Coronary artery (tissue), 2 donors: Measurements from ENCODE around the gene CMTM1.

ENCODE experiments used
- DNase-seq: peaks from one replicate; pipeline ENCODE4 v3.0.0-alpha.2; 2017; ENCODE audit warnings: low spot score
- H3K27ac ChIP-seq, 2 donors: fragments of 200-600 bp; sonication (generic); one replicate each; pipeline ENCODE4 v1.5.1; 2016 to 2019
- H3K4me3 ChIP-seq: fragments of 200-600 bp; sonication (generic); 2 replicates; pipeline ENCODE4 v1.5.1; 2016; ENCODE audit warnings: mild to moderate bottlenecking, moderate library complexity
- TF ChIP-seq, protein P1 (sequence below): fragments of 200-600 bp; sonication (generic); IDR thresholded peaks from one replicate; pipeline ENCODE4 v1.5.1; 2019; ENCODE audit warnings: antibody characterized with exemption

CMTM1 gene

DNA sequence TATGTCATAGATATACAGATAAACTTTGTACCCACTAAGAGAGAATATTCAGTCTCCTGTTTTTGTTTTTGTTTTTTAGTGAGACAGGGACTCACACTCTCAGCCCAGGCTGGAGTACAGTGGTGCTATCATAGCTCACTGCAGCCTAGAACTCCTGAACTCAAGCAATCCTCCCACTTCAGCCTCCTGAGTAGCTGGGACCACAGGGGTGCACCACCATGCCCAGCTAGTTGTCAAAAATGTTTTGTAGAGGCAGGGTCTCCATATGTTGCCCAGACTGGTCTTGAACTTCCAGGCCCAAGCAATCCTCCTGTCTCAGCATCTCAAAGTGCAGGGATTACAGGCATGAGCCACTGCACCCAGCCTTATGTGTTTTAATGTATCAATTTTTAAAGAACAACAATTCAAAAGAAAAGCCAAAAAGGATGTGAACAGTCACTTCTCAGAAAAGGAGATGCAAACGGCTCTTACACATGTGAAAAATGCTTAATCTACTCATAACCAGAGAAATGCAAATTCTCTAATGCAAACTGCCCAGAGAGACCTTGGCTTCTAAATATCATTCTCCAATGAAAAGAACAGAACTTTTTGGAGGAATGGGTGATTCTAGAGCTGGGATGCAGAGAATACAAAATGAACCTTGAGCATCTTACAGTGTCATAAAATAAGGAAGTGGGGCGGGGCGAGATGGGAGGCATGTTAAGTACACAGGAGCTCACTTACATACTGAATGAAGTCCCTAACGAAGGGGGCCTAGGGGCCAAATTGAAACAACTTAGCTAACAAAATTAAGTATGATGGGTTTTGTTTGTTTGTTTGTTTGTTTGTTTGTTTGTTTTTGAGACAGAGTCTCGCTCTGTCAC lies 31.0 kb downstream of the CMTM1 start:
- Histone ChIP-seq H3K27ac (no peak overlapping the region), H3K4me3 (no peak overlapping the region)
- DNase-seq, result no peak
- TF ChIP-seq, protein P1, sequence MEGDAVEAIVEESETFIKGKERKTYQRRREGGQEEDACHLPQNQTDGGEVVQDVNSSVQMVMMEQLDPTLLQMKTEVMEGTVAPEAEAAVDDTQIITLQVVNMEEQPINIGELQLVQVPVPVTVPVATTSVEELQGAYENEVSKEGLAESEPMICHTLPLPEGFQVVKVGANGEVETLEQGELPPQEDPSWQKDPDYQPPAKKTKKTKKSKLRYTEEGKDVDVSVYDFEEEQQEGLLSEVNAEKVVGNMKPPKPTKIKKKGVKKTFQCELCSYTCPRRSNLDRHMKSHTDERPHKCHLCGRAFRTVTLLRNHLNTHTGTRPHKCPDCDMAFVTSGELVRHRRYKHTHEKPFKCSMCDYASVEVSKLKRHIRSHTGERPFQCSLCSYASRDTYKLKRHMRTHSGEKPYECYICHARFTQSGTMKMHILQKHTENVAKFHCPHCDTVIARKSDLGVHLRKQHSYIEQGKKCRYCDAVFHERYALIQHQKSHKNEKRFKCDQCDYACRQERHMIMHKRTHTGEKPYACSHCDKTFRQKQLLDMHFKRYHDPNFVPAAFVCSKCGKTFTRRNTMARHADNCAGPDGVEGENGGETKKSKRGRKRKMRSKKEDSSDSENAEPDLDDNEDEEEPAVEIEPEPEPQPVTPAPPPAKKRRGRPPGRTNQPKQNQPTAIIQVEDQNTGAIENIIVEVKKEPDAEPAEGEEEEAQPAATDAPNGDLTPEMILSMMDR, result no peak

DNA sequence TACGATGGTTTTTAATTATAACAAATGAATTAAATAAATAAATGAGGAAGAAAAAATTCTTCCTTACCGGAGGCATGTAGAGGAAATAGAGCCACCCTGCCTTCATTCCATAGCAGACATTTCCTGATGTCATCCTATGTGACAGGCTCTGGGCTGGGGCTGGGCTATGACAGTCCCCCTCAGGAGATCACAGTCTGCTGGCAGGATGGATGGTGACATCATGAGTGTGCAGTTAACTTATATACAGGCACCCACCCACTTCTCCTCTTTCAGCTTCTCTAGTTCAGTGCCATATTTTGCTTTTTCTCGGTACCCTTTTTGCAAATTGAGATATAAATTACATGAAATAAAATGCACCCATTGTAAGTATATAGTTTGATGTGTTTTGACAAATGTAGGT lies 31.9 kb downstream of the CMTM1 start:
- no peak overlapping the region for H3K4me3 ChIP-seq
- TF ChIP-seq, protein P1, result no peak
- no peak overlapping the region for H3K27ac ChIP-seq
- no peak for DNase-seq

DNA sequence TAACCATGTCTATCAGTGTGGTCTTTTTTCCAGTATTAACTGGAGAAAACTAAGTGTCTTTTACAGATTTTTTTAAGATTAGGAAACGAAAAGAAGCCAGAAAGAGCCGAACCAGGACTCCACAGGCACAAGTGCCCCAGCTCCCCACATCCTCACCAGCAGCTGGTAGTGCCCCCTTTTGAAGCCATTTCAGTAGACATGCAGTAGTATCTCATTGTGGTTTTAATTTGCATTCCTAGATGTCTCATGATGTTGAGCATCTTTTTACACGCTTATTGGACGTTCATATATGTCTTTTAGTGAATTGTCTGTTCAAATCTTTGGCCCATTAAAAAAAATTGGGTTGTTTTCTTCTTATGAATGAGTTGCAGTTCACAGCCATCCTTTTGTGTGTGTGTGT lies 33.5 kb downstream of the CMTM1 start:
- no peak for DNase-seq
- TF ChIP-seq, protein P1, result no peak
- no peak overlapping the region for H3K27ac ChIP-seq
- H3K4me3 ChIP-seq, result no peak overlapping the region

DNA sequence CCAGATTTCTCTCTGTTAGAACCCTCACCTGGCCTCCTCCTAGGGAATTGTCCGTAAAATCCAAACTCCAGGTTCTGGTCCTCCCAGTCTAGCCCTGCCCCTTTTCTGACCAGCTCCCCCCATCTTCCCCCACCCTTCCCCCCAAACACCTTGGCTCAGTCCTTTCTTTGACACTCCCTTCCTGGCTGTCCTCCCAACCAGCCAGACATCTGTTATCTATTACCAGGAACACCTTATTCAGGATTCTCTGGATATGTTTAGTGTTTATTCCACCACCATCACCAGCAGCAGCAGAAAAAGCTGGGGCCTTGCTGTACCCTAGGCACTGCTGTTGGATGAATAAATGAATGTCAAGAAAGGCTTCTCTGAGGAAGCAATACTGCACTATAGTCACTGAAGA lies 34.2 kb downstream of the CMTM1 start:
- Histone ChIP-seq H3K27ac (no peak overlapping the region), H3K4me3 (no peak overlapping the region)
- TF ChIP-seq, protein P1, result no peak
- no peak for DNase-seq

DNA sequence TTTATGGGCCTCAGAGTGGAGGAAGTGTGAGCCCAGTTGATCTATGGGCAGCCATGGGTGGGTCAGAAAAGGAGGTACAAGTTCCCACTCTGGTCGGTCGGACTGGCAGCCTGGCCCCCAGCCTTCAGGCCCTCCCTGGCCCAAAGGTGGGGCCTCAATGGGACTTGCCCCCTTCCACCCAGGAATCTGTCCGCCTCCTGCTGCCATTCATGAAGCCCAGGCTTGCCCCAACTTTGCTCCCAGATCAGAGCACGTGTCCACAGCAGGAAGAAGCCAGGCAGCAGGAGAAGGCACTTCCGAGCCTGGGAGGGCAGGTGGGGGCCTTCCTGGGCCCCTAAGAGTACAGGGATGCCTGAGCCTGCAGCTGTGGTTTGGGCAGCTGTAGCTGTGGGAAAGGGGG lies 35.2 kb downstream of the CMTM1 start:
- H3K27ac ChIP-seq, result no peak overlapping the region
- TF ChIP-seq, protein P1, result no peak
- H3K4me3 ChIP-seq, result no peak overlapping the region
- DNase-seq, result no peak

DNA sequence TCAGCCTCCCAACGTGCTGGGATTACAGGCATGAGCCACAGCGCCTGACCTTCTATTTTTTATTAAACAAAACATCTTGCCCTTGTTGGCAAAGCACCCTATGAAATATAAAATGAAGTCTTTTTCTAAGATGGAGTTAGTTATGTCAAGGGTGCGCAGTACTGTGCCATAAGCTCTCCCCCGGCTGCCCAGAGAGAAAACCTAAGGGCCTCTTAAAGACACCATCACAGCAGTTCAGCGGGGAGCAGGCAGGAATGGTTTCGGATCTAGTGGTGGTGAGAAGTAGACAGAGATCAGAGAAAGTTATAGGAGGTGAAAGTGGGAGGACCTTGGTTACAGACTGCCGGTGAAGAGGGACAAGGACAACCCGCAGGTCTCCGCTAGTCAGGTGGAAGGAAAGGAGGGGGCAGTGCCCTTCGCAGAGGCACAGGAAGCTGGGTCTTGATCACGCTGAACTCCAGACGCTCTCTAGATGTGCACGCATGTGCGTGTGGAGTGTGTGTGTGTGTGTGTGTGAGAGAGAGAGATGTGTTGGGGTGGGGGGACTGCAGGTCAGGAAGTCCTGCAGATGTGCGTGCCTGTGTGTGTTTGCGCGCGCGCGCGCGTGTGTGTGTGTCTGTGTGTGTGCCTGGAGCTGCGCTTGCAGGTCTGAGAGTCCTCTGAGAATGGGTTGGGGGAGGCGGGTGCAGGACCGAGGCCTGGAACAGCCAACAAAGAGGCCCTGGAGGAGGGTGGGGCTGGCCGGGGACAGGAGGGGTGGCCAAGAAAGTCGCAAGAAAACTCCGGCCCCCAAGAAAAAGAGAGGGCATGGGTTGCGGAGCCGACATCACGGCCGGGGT lies 37.5 kb downstream of the CMTM1 start:
- peak overlapping the region; percentile 88 to 92 for H3K27ac ChIP-seq
- H3K4me3 ChIP-seq, result peak overlapping the region; percentile 87
- TF ChIP-seq, protein P1, result no peak
- DNase-seq, result no peak
